ENCODE results near the gene FAM114A2.
"Not testable (repeated sequence)": the region's sequence is repeated elsewhere in the genome, so short reads cannot be mapped to it uniquely, and the experiment has no call there.

The FAM114A2 gene

DNA sequence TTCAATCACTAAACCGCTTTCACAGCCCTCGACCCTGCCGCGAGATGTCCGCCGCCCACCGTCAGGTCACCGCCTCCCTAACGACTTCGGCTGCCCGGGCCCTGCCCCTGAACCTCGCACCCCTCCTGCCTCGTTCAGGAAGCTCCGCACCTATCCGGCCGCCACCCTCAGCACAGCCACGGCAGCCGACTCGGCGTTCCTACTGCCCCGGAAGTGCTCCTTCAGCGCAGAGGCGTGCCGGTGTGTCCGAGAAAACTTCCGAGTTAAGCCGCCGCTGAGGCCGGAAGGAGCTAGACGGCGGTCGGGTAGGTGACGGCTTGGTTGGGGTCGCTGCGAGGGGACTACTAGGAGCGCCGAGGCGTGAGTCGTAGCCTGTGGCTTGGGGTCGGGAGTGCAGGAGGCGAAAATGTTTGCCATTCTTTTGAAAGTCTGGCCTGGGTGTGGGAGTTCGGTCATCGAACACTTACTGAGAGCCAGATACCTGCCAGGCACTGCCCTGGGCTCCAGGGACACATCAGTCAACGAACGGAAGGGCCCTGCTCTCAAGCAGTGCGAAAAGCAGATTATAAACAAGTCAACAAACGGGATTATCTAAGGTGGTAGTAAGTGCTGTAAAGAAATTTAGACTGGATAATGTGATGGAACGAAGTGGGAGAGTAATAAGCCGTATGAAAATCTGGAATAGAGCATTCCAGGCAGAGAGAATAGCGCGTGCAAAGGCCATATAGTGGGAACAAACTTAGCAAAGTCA, at the start of gene FAM114A2, which contains the start of gene MFAP3:
Gene FAM114A2, minus strand, starts transcription at position 204 of the 751 bp plus-strand sequence. CDS start 3,957 bp downstream, outside the sequence.
Gene MFAP3, plus strand, starts transcription at position 261 of the 751 bp plus-strand sequence. CDS start 10,756 bp downstream, outside the sequence.
- peak; percentile 89 for DNase-seq

DNA sequence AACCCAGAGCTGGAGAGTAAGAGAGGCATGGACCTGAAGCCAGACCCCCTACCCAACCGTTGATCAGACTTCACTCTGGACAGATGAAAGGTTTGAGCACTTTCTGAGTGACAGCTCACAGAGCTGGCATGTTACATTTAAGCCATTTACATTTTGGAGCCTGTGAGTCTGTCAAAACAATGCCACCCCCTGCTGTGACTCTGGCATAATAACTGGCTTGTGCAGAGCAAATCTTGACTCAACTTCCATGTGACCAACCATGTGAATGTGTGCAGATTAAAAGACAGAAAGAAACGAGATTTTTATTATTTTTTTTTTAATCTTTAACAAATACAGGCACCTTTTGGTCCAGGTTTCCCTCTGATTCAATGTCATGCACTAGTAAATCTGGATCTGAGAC, 48.5 kb upstream of the FAM114A2 start:
- DNase-seq, result no peak

GRCh38 chr5:154086641-154087040, 47.9 kb upstream of the FAM114A2 start:
- DNase-seq, result no peak

GRCh38 chr5:154086146-154086545, 47.4 kb upstream of the FAM114A2 start:
- DNase-seq, result no peak

DNA sequence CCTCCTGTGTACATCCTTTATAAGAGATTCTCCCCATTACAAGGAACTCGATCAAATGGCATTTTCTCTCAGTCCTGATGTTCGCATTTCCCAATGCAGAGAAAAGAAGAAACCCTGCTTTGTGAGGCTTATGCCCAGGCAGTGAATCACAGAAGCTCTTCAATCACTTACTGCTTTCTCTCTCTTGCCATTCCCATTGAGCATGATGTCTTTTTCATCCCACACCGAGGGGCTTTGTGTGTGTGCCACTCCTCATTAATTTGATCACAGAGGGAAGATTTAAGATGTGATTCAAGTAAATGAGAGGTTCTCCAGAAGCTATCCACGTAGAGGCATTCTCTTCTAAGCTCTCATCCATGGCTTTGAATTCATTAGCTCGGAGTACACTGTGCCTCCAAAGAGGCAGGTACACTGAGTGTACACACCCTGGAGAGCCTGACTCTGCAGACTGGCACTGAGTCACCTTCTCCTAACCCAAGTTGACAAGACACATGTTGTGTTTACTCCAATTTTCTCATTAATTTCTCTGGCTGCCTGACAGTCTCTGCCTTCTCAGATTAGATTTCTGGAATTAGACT, 45.4 kb upstream of the FAM114A2 start:
- DNase-seq, result no peak

DNA sequence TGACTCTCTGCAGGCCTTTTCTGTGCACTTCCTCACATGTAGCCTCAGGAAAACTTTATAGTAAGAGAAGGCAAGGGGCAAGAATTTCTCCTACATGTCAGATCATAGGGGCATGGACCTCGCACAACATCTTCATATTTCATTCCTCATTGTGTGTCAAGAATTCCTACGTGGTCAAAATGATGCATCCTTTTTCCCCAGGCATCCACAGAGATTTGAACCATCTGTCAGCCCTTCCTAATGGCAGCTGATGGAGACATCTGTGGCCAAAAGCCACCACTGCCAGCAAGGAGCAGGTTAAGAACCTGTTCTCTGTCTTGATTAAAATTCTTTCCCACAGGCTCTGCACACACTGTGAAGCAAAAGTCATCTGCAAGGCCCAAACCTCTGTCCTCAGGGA, 42.5 kb upstream of the FAM114A2 start:
- no peak for DNase-seq

DNA sequence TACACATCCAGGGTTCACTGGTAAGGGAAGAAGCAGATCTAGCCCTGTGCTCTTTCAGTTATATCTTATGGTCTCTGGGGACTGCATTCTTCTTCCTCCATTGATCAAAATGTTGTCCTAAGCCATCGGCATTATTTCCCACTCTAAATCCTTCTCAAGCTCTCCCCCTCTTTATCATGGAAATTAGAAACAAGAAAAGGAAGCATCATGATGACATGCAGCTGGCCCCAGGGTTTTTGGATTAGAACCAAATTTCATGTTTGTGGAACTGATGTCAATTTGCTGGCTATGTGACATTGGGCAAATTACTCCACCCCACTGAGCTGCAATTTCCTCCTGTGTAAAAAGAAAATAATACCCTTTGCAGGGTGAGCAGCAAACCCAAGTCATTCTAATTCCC, 39.6 kb upstream of the FAM114A2 start:
- no peak for DNase-seq

DNA sequence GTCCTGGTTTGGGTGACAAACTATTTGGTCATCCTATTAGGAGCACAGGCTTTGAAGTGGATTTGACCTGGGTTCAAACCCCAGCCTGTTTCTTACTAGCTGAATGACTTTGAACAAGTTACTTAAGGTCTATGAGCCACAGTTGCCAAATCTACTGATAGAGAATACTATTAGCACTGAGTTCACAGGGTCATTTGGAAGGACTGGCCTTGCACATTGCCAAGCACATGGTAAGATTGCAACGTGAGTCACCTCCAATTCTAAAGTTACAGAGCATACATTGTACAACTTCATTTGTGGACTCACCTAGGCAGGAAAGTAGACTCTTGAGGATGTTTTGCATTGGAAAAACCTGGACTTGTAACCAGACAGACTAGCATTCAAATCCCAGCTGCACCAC, 39.0 kb upstream of the FAM114A2 start:
- no peak for DNase-seq

DNA sequence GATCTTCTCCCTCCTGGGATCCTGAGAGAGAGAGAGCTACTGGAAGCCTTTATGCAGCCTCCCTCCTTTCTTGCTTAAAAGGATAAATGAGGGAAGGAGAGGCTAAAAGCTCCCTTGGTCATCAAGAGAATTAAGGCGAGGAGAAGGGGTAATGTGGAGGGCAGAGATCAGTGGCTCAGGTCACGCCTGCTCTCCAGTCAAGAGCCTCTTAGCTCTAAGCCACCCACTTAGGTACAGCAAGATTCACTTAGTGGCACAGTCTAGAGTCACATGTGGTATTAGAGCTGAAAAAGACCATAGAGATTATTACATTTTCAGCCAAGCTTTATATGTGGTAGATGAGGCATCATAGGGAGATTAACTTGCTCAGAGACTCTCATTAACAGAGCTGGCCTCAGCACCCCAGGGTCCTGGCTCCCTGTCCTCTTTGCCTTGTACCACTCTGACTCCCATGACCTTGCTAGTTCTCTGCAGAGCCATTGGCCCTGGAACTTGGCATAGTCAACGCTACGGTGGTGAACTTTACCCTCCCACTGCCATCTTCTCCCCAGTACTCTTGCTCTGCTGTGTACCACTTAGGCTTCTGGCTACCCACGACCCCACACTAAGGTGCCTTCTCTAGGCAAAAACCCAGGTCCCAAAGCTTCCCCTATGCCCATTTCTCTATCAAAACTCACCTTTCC, 37.7 kb upstream of the FAM114A2 start:
- DNase-seq, result no peak

GRCh38 chr5:154072414-154073171, 33.9 kb upstream of the FAM114A2 start:
- peak; percentile 71 for DNase-seq

- DNase-seq, result no peak
Measured at GRCh38 chr5:154071799-154072413, 33.2 kb upstream of the FAM114A2 start.

GRCh38 chr5:154069854-154070253, 31.1 kb upstream of the FAM114A2 start:
- DNase-seq, result not testable (repeated sequence)

DNA sequence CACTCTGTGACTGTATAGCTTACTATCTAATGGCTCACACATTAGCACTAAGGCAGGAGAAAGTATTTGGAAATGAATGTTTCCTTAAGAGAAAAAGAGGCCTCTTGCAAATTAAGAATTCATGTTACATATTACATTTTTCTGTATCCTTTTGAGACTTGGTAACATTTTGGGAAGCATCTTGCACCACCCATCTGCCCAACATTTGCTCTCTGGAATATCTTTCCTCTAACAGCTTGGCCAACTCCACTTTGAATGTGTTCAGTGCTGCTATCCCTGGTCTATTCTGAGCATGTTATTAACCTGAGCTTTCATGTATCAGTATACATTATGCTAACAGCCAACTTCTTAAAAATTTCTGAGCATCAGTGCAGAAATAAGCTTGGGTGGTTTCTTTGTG, 27.3 kb upstream of the FAM114A2 start:
- no peak for DNase-seq

DNA sequence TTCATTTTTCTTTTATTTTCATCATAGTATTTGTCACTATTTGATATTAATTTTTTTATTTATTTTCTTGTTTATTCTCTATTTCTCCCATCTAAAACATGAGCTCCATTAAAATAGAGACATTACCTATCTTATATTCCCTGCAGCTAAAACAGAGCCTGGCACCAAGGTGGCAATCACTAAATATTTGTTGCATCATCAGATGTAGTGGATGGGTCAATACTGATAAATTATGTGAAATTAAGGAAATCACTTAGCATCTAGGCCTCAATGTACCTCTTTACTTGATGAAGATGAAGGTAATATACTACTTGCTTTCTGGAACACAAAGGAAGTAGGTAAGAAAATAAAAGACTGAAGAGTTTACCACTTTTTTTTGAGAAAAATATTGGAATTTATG, 24.7 kb upstream of the FAM114A2 start:
- DNase-seq, result no peak

DNA sequence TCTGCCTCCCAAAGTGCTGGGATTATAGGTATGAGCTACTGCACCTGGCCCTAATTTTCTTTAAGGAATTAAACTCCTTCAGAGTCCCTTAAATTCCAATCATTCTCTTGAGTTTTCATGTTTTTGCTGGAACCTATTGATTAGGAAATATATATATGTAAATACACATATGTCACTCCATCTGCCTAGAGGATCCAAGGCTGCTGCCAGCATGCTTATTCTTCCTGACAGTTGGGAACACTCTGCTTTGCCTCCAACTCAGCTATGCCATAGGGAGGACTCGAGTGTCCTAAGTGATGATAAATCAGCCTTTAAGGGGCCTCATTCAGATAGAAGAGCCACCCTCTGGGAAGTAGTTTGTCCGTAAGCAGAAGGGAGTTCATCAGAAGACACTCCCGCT, 21.9 kb upstream of the FAM114A2 start:
- no peak for DNase-seq

- DNase-seq, result no peak
Measured at GRCh38 chr5:154059583-154059982, 20.9 kb upstream of the FAM114A2 start.

- DNase-seq, result no peak
Measured at GRCh38 chr5:154059039-154059430, 20.3 kb upstream of the FAM114A2 start.

- DNase-seq, result no peak
Measured at GRCh38 chr5:154058055-154059038, 19.6 kb upstream of the FAM114A2 start.

GRCh38 chr5:154055201-154055600, 16.5 kb upstream of the FAM114A2 start:
- no peak for DNase-seq

DNA sequence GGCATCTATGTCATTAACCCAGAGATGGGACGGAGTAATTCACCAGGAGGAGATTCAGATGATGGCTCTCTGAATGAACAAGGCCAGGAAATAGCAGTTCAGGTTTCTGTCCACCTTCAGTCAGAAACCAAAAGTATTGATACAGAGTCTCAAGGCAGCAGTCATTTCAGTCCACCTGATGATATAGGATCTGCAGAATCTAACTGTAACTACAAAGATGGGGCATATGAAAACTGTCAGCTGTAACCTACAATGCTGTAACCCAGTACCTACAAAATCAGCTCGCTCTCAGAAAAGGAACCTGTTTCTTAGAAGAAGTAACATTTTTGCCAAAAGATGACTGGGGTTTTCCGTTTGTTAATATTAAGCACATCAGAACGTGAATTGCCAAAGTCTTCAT, 14.8 kb upstream of the FAM114A2 start:
- no peak for DNase-seq

GRCh38 chr5:154049636-154050035, 10.9 kb upstream of the FAM114A2 start:
- no peak for DNase-seq

- no peak for DNase-seq
Measured at GRCh38 chr5:154047324-154047723, 8.6 kb upstream of the FAM114A2 start.
